Activated T-helper 1 cell treated with anti-CD3 and anti-CD28 coated beads, Interleukin-12 subunit alpha, Interleukin-12 subunit beta, Interleukin-2, Interleukin-4 antibody, amounts not matched to agents 30 ng/mL and 10 ng/mL and 1 ng/mL, durations not matched to agents 14 hours and 24 hours and 36 hours (primary cell): Measurements from ENCODE around the gene TSPYL4. TPM values are rescaled to one million over a fixed set of nuclear protein-coding genes. Genes with fewer than 3 reads are reported as not detected.
"Not testable (repeated sequence)": the region's sequence is repeated elsewhere in the genome, so short reads cannot be mapped to it uniquely, and the experiment has no call there.

Source experiments
- DNase-seq: peaks from one replicate; pipeline ENCODE4 v3.0.0; 2021; ENCODE audit warnings: low spot score
- H3K27ac Mint-ChIP-seq: one replicate; pipeline ENCODE4 v1.8.0; 2021; ENCODE audit warnings: mild to moderate bottlenecking, mixed read lengths
- H3K27me3 Mint-ChIP-seq: one replicate; pipeline ENCODE4 v1.8.0; 2022; ENCODE audit warnings: mild to moderate bottlenecking, moderate library complexity, mixed read lengths; ENCODE audit not compliant: insufficient read depth
- H3K36me3 Mint-ChIP-seq: one replicate; pipeline ENCODE4 v1.8.0; 2021; ENCODE audit warnings: low read depth, mixed read lengths
- H3K4me1 Mint-ChIP-seq: one replicate; pipeline ENCODE4 v1.8.0; 2021; ENCODE audit warnings: low read depth, mixed read lengths
- H3K4me3 Mint-ChIP-seq: one replicate; pipeline ENCODE4 v1.8.0; 2021; ENCODE audit warnings: mild to moderate bottlenecking, moderate library complexity, mixed read lengths
- H3K9me3 Mint-ChIP-seq: one replicate; pipeline ENCODE4 v1.8.0; 2021; ENCODE audit warnings: mixed read lengths
- intact Hi-C: fragments of 100-400 bp; cut with micrococcal nuclease; formaldehyde crosslinking; loops from one replicate; pipeline ENCODE4 v1.15.1; 2024
- total RNA-seq: library from RNA; stranded (reverse); gene quantifications from 2 replicates; pipeline ENCODE4 v1.2.3, GENCODE V29; 2022

The TSPYL4 gene
- 20.4 and 21.4 TPM in 2 replicates for total RNA-seq

DNA sequence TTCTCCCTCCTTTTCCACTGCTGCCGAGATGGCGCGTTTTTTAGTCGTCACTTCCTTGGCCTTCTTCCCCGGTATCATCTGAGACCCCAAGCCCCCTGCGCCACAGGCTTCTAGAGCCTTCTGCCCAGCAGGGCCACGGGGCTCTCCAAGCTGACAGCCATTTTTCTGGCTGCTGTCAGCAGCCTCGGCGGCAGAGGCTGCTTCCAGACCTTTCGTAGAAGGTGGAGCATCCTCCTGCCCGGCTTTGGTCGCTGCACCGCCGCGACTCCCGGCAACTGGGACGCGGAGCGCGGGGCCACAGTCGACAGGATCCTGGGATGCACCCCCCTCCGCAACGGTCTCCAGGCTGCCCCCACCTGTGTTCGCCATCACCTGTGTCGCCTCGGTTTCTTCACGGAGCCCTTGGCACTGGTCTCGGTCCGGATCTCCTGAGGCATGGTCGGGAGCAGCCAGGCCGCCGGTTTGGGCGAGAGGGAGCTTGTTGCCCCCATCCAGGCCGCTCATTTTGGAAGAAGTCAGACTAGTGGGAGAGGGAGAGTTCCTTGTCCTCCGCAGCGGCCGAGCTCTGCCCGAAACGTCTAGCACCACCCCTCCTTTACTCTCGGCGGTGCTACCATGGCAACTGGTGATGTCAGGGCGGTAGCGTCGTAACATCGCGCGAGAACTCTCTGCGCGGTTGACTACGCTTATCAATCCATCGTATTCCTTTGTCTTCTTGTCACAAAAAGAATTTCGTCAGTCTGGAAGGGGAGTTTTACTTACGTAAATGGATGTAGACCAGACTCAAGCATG is at the start of gene TSPYL4:
Gene TSPYL4, minus strand, starts transcription at position 571 of the 792 bp plus-strand sequence. Its CDS starts 67 bp downstream, at position 504.
- Mint-ChIP-seq H3K9me3 (no peaks in the 10 kb centered on the region), H3K27me3 (no peaks in the 10 kb centered on the region), H3K4me3 (no peak within 1 kb of the TSS), H3K4me1 (no peaks in the 10 kb centered on the region), H3K36me3 (peaks cover 14% of the 10 kb centered on the region), H3K27ac (no peak within 1 kb of the TSS)
- intact Hi-C loops: loop anchor here (1.0 to 10.0 kb wide), 8 partner anchors 26 to 1351 kb away; partner anchors contain the start of genes GOPC, KPNA5, RWDD1 and TSPYL1
- DNase-seq: peak; percentile 88

DNA sequence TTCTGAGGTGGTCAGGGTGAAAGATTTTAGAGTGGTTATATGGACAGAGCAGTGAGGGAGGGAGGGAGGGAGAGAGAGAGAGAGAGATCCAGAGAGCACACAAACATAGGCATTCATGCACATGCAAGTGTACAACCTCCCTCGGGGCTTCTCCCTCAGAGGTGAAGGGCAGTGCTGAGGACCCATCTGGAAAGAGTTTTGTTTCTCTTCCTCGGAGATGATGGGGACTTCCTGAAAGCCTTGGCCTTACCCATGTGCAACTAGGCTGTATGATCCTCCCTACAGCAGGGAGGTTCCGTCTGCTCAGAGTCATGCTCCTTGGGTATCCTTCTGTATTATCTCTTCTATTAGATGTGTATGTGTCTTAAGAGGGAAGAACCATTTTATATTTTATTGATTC is 47.2 kb upstream of the TSPYL4 start:
- no peak overlapping the region for H3K27ac Mint-ChIP-seq
- H3K4me1 Mint-ChIP-seq: no peaks in the 10 kb centered on the region
- intact Hi-C loops: no loop called here
- peaks cover 4% of the 10 kb centered on the region for H3K9me3 Mint-ChIP-seq
- no peak for DNase-seq
- H3K27me3 Mint-ChIP-seq: peaks cover 8% of the 10 kb centered on the region
- no peak overlapping the region for H3K4me3 Mint-ChIP-seq
- H3K36me3 Mint-ChIP-seq: no peaks in the 10 kb centered on the region

DNA sequence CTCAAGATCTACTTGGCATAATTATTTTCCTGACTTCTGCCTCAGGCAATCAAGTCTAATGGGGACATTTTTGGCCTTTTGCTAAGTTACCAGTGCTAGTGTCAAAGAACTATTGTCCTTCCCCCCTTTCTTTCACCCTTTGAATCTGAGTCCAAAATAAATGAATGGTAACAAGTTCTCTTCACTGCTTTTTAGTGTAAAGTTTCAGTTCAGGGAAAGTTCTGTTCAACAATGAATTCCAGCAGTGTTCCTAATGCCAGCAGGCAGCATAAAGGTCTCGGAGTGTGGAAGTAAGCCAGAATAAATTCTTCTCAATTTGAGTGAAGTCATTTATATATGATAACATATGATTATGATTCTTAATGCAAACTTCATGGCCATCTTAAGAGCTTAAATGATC is 46.7 kb upstream of the TSPYL4 start:
- DNase-seq: no peak
- Mint-ChIP-seq H3K27me3 (peaks cover 8% of the 10 kb centered on the region), H3K27ac (no peak overlapping the region), H3K4me1 (no peaks in the 10 kb centered on the region), H3K9me3 (peaks cover 4% of the 10 kb centered on the region), H3K36me3 (no peaks in the 10 kb centered on the region), H3K4me3 (no peak overlapping the region)
- intact Hi-C loops: no loop called here

DNA sequence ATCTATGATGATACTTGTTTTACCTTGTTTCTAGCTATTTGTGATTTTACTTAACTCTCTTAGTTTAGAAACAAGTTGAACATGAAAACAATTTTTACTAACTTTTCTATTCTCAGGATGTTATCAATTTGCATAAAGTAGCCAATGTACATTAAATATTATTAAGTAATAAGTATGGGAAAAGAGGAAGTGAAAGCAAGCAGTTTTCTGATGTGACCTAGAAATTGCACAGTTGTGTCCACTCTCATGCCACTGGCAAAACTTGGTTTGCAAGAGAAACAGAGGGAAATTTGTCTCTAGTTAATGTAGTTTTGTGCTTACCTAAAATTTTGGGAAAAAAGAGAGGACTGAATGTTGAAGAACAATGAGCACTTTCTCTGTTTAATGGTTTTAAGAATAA is 45.1 kb upstream of the TSPYL4 start:
- Mint-ChIP-seq H3K4me1 (no peaks in the 10 kb centered on the region), H3K4me3 (no peak overlapping the region)

DNA sequence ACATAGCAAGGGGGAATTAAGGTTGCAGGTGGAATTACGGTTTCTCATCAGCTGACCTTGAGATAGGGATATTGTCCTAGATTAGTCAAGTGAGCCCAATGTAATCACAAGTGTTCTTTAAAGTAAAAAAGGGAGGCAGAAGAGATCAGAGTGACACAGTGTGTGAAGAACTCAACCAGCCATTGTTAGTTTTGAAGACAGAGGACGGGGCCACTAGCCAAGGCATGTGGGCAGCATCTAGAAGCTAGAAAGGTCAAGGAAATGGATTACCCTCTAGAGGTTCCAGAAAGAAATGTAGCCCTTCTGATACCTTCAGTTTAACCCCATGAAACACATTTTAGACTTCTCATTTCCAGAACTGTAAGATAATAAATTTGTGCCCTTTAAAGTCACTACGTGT is 44.4 kb upstream of the TSPYL4 start:
- Mint-ChIP-seq H3K36me3 (no peaks in the 10 kb centered on the region), H3K27me3 (peaks cover 6% of the 10 kb centered on the region), H3K4me1 (no peaks in the 10 kb centered on the region), H3K27ac (no peak overlapping the region), H3K4me3 (no peak overlapping the region), H3K9me3 (peaks cover 4% of the 10 kb centered on the region)
- no peak for DNase-seq
- intact Hi-C loops: no loop called here

More for the DNA sequence above, 45.1 kb upstream of the TSPYL4 start:
- Mint-ChIP-seq H3K27me3 (peaks cover 8% of the 10 kb centered on the region), H3K9me3 (peaks cover 4% of the 10 kb centered on the region), H3K36me3 (no peaks in the 10 kb centered on the region), H3K27ac (no peak overlapping the region)
- DNase-seq: no peak
- intact Hi-C loops: no loop called here

DNA sequence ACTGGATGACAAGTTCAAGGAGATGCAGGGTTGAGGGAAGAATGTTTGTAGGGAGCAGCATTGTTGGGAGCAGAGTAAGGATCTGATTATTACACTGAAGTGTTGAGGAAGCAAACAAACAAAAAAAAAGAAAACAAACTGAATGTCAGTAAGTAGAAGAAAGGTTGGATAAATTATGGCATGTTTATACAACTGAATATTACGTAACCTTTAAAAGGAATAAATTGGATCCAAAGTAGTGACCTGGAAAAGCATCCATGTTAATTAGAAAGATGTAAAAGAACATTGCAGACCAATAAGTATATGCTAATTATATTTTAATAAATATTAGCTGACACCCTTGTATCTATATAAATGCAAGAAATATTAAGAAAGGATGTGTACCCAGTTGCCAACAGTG is 38.7 kb upstream of the TSPYL4 start:
- no peaks in the 10 kb centered on the region for H3K9me3 Mint-ChIP-seq
- no peaks in the 10 kb centered on the region for H3K36me3 Mint-ChIP-seq
- H3K4me1 Mint-ChIP-seq: no peaks in the 10 kb centered on the region
- H3K27me3 Mint-ChIP-seq: peaks cover 2% of the 10 kb centered on the region
- H3K4me3 Mint-ChIP-seq: no peak overlapping the region
- intact Hi-C loops: no loop called here
- H3K27ac Mint-ChIP-seq: no peak overlapping the region
- DNase-seq: no peak

DNA sequence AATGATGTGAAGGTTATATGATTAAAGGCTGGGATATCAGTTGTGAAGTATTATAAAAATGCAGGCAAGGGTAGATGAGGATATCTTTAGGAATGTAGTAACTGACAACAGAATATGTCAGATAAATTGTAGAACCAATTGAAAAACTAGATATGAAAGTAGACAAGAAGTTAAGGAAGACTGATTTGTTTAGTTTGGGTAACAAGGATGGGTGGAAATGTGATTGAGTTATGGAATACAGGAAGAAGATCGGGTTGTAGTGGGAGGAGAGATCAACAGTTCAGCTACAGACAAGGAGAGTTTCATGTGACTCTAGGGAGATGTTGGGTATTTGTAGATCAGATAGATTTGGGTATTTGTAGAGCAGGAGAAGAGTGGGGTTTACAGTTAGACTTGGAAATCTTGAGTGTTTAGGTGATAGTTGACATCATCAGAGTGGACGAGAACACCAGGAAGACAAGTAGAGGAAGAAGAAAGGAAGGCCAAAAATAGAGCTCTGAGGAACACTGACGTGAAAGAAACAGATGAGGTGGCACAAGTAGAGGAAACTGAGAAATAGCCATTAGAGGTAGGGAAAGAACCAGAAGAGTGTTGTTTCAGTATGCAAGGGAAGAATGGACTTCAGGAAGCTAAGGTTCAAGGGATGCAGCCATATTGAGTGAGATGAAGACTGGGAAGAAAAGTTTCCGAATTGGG is 38.0 kb upstream of the TSPYL4 start:
- Mint-ChIP-seq H3K36me3 (no peaks in the 10 kb centered on the region), H3K27me3 (peaks cover 4% of the 10 kb centered on the region), H3K27ac (no peak overlapping the region), H3K9me3 (no peaks in the 10 kb centered on the region), H3K4me1 (no peaks in the 10 kb centered on the region), H3K4me3 (no peak overlapping the region)
- no peak for DNase-seq
- intact Hi-C loops: no loop called here

DNA sequence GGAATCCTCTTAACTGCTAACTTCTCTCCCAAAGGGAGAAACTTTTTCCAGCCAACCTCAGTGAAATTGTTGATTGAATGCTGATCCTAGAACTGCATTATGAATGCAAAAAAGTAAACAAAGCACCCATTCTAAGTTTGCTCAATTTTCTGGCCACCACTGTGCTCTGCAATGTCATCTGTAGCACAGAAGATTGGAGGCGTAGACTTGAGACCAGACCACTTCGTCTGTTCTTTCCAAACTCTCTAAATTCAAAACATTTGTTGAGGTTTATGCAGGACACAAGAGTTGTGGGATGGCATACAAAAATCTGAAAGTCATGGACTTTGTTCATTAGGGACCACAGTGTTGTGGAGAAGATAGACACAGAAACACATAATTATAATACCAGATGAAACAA is 36.9 kb upstream of the TSPYL4 start:
- intact Hi-C loops: no loop called here
- peaks cover 4% of the 10 kb centered on the region for H3K27me3 Mint-ChIP-seq
- H3K9me3 Mint-ChIP-seq: no peaks in the 10 kb centered on the region
- no peak for DNase-seq
- no peak overlapping the region for H3K27ac Mint-ChIP-seq
- no peaks in the 10 kb centered on the region for H3K36me3 Mint-ChIP-seq
- no peaks in the 10 kb centered on the region for H3K4me1 Mint-ChIP-seq
- H3K4me3 Mint-ChIP-seq: no peak overlapping the region

DNA sequence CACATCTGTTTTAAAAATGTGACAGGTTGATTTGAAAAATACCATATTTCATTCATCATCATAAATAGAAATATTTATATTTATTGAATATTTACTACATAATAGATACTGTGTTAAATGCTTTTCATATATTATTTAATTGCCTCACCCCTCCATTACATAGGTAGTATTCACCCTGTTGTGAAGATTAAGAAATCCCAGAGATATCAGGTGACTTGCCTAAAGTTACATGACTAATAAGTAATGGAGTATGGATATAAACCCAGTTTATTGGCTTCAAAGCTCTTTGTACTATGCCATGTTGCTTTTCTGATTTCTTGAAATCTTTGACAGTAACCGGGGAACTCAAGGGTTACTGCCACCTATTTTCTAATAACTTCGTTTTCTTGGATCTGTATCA is 36.0 kb upstream of the TSPYL4 start:
- H3K27me3 Mint-ChIP-seq: peaks cover 7% of the 10 kb centered on the region
- H3K36me3 Mint-ChIP-seq: no peaks in the 10 kb centered on the region
- H3K4me3 Mint-ChIP-seq: no peak overlapping the region
- DNase-seq: no peak
- no peaks in the 10 kb centered on the region for H3K4me1 Mint-ChIP-seq
- intact Hi-C loops: loop anchor here (5.0 to 10.0 kb wide), 2 partner anchors 82 to 1385 kb away; partner anchors contain the start of genes DSE and NUS1
- H3K27ac Mint-ChIP-seq: no peak overlapping the region
- H3K9me3 Mint-ChIP-seq: no peaks in the 10 kb centered on the region

DNA sequence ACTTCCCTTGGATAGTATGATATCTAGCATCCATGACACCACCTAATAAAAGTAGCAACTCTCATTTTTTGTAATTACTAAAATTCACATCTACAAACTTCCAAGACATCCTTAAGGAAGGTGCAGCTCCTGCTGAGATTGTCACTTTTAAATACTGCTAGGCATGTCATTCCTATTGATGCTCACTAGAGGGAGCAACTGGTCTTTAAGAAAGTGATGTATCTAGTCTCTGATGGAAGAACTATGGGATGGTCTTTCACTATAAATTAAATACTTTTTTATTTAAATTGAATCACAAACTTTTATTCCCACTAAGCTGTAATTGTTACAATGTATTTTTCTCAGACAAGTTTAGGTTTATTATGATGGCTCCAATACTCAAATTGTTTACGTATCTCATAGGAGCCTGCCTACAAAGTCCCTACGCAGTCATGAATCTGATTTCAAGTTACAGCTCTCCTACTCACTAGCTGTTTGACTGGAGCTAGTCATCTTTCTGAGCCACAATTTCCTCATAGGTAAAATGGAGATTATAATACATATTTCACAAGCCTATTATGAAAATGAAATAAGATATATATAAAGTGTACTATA is 33.9 kb upstream of the TSPYL4 start:
- DNase-seq: no peak
- no peak overlapping the region for H3K27ac Mint-ChIP-seq
- H3K27me3 Mint-ChIP-seq: peaks cover 9% of the 10 kb centered on the region
- no peaks in the 10 kb centered on the region for H3K9me3 Mint-ChIP-seq
- H3K36me3 Mint-ChIP-seq: no peaks in the 10 kb centered on the region
- no peak overlapping the region for H3K4me3 Mint-ChIP-seq
- intact Hi-C loops: loop anchor here (1.0 to 10.0 kb wide), 7 partner anchors 8 to 1387 kb away; partner anchors contain the start of genes DSE, NUS1 and TSPYL1
- no peaks in the 10 kb centered on the region for H3K4me1 Mint-ChIP-seq

DNA sequence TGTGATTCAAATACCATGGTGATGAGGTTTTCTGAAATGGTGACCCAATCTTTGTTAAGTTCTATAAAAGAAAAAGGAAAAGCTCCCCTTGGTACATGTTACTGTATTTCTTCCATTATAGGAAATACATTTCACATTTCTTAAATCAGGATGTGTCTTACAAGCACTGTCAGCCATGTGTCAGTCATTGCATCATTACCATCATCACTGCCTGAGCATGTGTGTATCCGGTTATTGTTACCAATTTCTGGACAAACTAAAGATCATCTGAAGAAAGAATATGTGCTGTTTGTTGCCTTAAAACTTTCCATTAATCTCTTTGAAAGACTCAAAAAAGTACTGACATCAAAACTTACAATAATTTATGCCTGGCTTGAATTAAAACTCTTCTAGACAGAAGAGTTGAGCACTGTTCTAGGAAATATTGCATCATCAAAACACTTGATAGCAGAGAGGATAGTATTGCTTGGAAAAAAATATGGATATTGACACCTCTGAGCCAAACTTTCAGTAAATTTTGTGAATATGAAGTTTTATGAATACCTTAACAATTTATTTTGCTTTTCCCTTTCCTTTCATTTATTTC is 33.0 kb upstream of the TSPYL4 start:
- Mint-ChIP-seq H3K27ac (no peak overlapping the region), H3K27me3 (peaks cover 11% of the 10 kb centered on the region), H3K4me1 (no peaks in the 10 kb centered on the region), H3K36me3 (no peaks in the 10 kb centered on the region), H3K4me3 (no peak overlapping the region), H3K9me3 (no peaks in the 10 kb centered on the region)
- DNase-seq: no peak
- intact Hi-C loops: loop anchor here (1.0 to 10.0 kb wide), 7 partner anchors 8 to 1388 kb away; partner anchors contain the start of genes DSE, NUS1 and TSPYL1

DNA sequence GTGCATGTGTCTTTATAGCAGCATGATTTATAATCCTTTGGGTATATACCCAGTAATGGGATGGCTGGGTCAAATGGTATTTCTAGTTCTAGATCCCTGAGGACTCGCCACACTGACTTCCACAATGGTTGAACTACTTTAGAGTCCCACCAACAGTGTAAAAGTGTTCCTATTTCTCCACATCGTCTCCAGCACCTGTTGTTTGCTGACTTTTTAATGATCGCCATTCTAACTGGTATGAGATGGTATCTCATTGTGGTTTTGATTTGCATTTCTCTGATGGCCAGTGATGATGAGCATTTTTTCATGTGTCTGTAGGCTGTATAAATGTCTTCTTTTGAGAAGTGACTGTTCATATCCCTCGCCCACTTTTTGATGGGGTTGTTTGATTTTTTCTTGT is 31.1 kb upstream of the TSPYL4 start:
- Mint-ChIP-seq H3K27me3 (peaks cover 11% of the 10 kb centered on the region), H3K4me1 (peaks cover 11% of the 10 kb centered on the region)
- intact Hi-C loops: loop anchor here (5.0 to 10.0 kb wide), 2 partner anchors 87 to 1390 kb away; partner anchors contain the start of genes DSE and NUS1
- not testable (repeated sequence) for H3K27ac Mint-ChIP-seq, H3K4me3 Mint-ChIP-seq, H3K9me3 Mint-ChIP-seq, H3K36me3 Mint-ChIP-seq, DNase-seq
